HG02852 (cell line): ENCODE results near the gene ATP2C1.
"Not testable (repeated sequence)": the region's sequence is repeated elsewhere in the genome, so short reads cannot be mapped to it uniquely, and the experiment has no call there.

ENCODE experiments used
- ATAC-seq: cut with Tn5 transposase; IDR thresholded peaks from one replicate; pipeline ENCODE4 v1.9.1; 2021; ENCODE audit warnings: mild to moderate bottlenecking, moderate library complexity; ENCODE audit not compliant: unreplicated experiment

The ATP2C1 gene

GRCh38 chr3:130893376-130894129 lies at the start of gene ATP2C1:
Gene ATP2C1 (plus strand): TSS chr3:130894084. CDS start chr3:130894770, 686 bp downstream.
- peak; percentile 92 for ATAC-seq

- ATAC-seq = no peak
Observed at GRCh38 chr3:130844462-130844861, 49.4 kb upstream of the ATP2C1 start.

- no peak for ATAC-seq
Observed at GRCh38 chr3:130846181-130846580, 47.7 kb upstream of the ATP2C1 start.

GRCh38 chr3:130849091-130849552 lies 44.8 kb upstream of the ATP2C1 start:
- ATAC-seq = no peak

- peak; percentile 75 for ATAC-seq
Observed at GRCh38 chr3:130850044-130850797, 43.7 kb upstream of the ATP2C1 start.

GRCh38 chr3:130850843-130851242 lies 43.0 kb upstream of the ATP2C1 start:
- ATAC-seq = no peak

- ATAC-seq = no peak
Observed at GRCh38 chr3:130851277-130851676, 42.6 kb upstream of the ATP2C1 start.

GRCh38 chr3:130853581-130853980 lies 40.3 kb upstream of the ATP2C1 start:
- no peak for ATAC-seq

GRCh38 chr3:130854208-130854864 lies 39.5 kb upstream of the ATP2C1 start:
- peak; percentile 44 for ATAC-seq

- ATAC-seq = no peak
Observed at GRCh38 chr3:130857336-130858026, 36.4 kb upstream of the ATP2C1 start.

GRCh38 chr3:130862130-130862529 lies 31.8 kb upstream of the ATP2C1 start:
- not testable (repeated sequence) for ATAC-seq

- no peak for ATAC-seq
Observed at GRCh38 chr3:130865489-130865888, 28.4 kb upstream of the ATP2C1 start.

- no peak for ATAC-seq
Observed at GRCh38 chr3:130866327-130866726, 27.6 kb upstream of the ATP2C1 start.

GRCh38 chr3:130870423-130870822 lies 23.5 kb upstream of the ATP2C1 start:
- ATAC-seq = no peak

- no peak for ATAC-seq
Observed at GRCh38 chr3:130876594-130876993, 17.3 kb upstream of the ATP2C1 start.

- ATAC-seq = no peak
Observed at GRCh38 chr3:130878464-130878863, 15.4 kb upstream of the ATP2C1 start.

GRCh38 chr3:130889416-130889946 lies 4.4 kb upstream of the ATP2C1 start:
- no peak for ATAC-seq

GRCh38 chr3:130892759-130893375 lies 1.0 kb upstream of the ATP2C1 start:
- peak; percentile 40 for ATAC-seq

GRCh38 chr3:130894130-130894985 lies 474 bp downstream of the ATP2C1 start:
- peak; percentile 24 for ATAC-seq

- no peak for ATAC-seq
Observed at GRCh38 chr3:130894986-130895280, 1.0 kb downstream of the ATP2C1 start.
